T-helper 17 cell (primary cell): ENCODE results near the gene USP22. TPM values are rescaled to one million over a fixed set of nuclear protein-coding genes. Genes with fewer than 3 reads are reported as not detected.

Experiments
- total RNA-seq, 4 donors: library from RNA in 2 of 4; stranded (reverse) in 2 of 4; gene quantifications; one replicate each; pipeline ENCODE4 v1.2.3 and lab custom pipeline; 2022 to 2026

USP22 gene
- total RNA-seq, 2 donors from 2014 or later, result 158 to 177 TPM

Other genes with a start within 250 kb of the USP22 start
- 1 to 10 TPM; 6.7 to 7.0 TPM for gene DHRS7B, start 84.0 kb upstream of the USP22 start, total RNA-seq
- gene TMEM11, start 171.2 kb upstream of the USP22 start, total RNA-seq, result 10 to 100 TPM; 10.3 to 17.2 TPM
- 1 to 10 TPM; 4.9 to 8.4 TPM for gene NATD1, start 210.4 kb upstream of the USP22 start, total RNA-seq
- 10 to 100 TPM; 61.2 to 73.0 TPM for gene MAP2K3, start 241.7 kb upstream of the USP22 start, total RNA-seq